Endometrial microvascular endothelial cells (primary cell): ENCODE results near the gene CABP2. TPM values are rescaled to one million over a fixed set of nuclear protein-coding genes. Genes with fewer than 3 reads are reported as not detected.
"Not testable (repeated sequence)": the region's sequence is repeated elsewhere in the genome, so short reads cannot be mapped to it uniquely, and the experiment has no call there.

ENCODE experiments used
- in situ Hi-C: cut with HindIII; loops from 2 replicates; pipeline ENCODE4 v1.10.0; 2017; ENCODE audit warnings: low sequenced_read_pairs, low pct_unique_long_range_greater_than_20kb; ENCODE audit errors: inconsistent ontology term
- total RNA-seq: library from RNA; depleted of rRNA; stranded (reverse); fragments of >200 nt; gene quantifications from one replicate; pipeline ENCODE4 v1.2.3, GENCODE V29; 2015; ENCODE audit errors: inconsistent ontology term

CABP2 gene
- not detected for total RNA-seq

DNA sequence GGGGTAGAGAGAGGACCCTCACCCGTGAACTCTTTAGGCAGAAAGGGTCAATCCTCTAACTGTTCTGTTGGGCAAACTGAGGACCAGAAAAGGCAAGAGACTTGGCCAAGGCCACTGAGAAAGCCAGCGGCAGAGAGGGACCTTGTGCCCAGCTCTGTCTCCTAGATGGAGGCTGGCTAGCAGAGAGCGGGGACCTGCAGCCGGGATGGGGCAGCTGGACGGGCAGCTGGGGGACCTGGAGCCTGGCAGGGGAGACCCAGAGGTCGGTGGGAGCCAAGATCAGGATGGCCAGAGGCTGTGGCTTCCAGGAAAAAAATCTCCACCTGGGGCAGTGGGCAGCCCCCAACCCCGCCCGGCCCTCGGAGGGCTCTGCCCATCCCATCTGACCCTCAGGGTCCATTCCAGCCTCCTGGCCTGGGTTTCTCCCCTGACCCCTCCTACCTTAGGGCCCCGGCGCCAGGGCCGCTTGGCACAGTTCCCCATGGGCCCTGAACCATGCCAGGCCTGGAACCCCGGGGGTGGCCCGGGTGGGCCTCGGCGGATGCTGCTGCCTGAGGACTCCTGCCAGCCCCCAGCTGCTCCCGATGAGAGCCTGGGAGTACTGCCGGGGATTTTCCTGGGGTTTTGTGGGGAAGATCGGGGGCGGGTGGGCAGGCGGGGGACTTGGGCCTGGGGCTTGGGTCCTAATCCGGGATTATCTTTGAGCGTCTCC is at the start of gene CABP2:
TSS of gene CABP2 (minus strand) at position 603 of the 712 bp plus-strand sequence. CDS start at position 483, 120 bp downstream.
- in situ Hi-C loops = no loop called here

DNA sequence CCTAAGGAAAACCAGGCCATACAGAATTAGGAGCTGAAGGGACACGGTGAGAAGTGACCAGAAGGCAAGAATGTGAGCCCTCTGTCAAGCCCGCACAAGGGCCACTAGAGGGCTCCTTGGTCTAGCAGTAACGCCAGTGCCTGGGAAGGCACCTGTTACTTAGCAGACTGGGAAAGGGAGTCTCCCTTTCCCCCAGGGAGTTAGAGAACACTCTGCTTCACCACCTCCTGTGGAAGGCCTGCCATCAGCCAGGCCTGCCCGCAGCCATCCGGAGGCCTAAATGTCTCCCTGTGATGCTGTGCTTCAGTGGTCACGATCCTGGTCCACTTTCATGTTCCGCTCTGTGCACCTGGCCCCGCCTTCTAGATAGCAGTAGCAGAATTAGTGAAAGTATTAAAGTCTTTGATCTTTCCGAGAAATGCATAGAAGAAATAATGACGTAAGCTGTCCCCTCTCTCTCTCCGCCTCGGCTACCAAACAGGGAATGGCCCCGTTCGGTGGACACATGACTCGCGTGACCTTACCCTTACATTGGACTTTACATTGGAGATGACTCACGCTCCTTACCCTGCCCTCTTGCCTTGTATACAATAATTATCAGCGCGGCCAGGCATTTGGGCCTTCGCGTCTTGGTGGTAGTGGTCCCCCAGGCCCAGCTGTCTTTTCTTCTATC is 49.6 kb upstream of the CABP2 start:
- in situ Hi-C loops = no loop called here

DNA sequence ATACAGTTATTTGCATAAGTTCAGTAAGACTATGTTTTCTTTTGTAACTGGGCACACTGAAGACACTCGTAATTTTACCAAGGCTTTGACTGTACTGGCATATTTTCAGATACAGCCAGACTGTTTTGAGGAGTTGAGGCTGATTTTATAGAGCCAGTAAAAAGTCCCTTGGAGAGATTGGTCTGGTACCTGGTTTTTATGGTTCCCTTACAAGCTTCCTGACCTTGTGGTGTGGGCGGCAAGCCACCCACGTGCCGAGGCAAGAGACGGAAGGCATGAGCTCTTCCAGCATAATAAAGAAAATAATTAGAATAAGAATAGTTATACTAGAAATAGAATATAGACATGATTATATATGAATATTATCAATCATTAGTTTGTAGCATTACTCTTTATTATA is 49.1 kb upstream of the CABP2 start:
- in situ Hi-C loops = no loop called here

DNA sequence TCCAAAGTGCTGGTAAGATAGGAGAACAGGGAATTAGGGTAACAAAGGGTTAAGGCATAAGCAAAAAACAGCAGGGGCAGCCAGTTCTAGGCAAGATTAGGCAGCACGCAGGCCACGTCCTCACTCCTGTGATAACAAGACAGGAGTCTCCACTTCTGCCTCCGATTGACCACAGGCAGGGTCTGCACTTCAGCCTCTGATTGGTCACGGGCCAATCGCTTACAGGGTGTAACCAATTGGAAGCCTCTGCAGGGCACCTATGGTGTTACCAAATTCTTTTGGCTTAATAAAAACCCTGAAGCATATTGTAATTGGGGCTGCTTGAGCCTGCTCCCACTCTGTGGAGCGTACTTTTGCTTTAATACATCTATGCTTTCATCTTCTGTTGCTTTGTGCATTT is 48.2 kb upstream of the CABP2 start:
- in situ Hi-C loops = no loop called here

DNA sequence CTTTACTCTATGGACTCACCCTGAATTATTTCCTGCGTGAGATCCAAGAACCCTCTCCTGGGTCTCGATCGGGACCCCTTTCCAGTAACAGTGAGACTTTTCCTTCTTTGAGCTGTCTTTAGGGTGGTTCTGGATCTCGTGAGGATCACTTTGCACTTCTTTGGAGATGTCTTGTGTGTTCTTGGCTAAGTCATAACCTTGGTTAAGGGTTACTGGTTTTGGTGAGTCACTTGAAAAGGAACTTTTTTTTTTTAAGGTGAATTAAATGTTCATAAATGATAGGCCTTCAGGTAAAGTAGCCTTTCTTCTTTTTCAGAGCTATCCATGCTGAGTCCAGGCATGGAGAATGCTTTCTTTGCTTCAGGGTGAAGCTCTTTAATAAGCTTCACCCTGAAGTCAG is 41.0 kb upstream of the CABP2 start:
- in situ Hi-C loops = no loop called here

DNA sequence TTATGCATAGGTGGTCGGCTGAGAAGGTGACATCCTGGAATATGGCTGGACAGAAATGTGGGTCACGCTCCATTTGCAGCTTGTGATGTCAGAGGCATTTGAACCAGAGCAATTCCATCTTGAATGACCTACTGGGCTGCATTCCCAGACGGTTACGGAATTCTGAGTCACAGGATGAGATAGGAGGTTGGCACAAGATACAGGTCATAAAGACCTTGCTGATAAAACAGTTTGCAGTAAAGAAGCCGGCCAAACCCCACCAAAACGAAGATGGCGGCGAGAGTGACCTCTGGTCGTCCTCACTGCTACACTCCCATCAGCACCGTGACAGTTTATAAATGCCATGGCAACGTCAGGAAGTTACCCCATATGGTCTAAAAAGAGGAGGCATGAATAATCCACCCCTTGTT is 40.5 kb upstream of the CABP2 start:
- in situ Hi-C loops = not testable (repeated sequence)

DNA sequence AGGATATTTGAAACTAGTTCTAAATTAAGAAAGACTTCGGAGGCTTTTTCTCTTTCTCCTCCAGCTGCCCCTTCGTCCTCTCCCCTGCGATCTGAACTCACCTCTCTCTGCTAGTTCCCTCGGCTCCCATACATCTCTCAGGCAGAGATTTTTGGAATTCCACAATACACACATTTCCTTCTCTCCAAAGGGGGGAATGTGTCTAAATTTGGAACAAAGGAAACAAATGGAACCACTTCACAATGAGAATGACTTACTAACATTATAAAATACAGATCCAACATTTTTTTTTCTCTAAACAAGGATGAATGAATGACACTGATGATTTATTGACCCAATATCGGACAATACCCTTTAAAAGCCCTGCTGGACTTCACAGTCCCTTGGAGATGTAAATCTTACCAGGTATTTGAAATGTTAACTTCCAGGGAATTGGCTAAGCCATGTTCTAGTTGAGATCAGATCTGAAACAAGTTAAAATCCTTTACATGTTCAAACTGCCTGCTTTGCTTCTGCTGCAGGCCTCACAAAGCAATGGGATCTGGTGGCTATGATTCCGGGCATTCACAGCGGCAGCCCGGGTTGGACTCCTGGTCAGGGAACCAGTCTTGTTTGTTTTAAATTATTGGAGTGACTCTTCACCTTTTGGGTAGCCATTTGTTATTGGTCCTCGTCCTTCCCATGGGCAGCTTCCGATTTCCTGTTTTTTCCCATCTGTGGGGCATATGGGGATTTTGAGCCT is 39.9 kb upstream of the CABP2 start:
- in situ Hi-C loops = no loop called here

DNA sequence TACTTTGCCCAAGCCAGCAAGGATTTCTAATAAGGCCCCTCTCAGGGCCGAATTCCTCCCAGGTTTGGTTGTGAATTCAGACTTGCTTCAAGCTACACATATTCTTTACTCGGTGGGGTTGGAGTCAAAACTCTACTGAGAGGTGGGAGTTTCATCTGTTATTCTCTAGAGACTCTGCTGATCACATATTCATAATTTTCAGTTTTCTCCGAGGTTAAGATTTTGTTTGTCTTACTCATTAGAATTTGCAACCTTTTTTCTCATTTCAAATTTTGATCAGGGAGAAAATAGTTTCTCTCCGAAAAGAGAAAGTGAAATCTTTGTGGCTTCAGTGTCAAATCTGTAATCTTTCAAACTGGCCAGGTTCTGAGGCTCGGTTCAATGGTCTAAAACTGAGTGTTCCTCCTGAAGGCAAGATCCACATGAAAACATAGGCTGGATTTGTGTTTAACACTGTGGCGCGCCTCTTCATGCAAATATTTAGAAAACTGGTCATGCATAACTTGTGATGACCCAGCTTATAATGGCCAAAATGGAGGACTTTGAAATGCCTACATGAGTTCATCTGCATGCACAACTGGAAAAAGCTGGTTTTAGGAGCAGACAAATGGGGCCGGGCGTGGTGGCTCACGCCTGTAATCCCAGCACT is 38.8 kb upstream of the CABP2 start:
- in situ Hi-C loops = no loop called here

DNA sequence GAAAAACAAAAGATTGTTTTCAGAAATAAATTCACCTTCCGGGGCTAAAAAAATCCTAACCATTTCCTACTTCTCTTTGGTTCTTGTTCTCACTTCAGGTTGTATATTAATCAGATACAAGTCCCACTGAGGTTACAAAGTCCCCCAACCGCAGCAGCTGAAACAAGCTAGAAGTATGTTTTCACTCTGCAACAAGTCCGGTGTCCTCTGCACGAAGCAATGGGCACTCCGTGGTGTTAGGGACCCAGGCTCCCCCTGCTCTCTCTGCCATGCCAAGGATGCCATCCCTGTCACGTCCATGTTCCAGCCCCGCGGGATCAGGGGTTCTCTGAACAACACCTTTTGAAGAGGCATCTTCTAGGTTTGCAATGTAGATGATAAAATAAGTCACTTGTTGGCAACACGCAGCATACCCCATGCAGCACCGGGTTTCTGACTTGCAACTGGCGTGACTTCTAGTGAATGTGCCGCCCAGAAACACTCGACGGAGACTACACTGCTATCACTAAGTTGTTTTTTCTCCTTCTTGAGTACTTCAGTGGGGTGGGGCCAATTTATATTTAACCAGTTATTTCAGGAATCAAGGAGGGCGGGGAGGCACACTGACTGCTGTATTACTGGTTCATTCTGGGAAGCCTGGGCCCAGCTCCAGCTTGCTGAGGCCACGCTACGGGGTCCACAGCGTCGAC is 35.0 kb upstream of the CABP2 start:
- in situ Hi-C loops = no loop called here

DNA sequence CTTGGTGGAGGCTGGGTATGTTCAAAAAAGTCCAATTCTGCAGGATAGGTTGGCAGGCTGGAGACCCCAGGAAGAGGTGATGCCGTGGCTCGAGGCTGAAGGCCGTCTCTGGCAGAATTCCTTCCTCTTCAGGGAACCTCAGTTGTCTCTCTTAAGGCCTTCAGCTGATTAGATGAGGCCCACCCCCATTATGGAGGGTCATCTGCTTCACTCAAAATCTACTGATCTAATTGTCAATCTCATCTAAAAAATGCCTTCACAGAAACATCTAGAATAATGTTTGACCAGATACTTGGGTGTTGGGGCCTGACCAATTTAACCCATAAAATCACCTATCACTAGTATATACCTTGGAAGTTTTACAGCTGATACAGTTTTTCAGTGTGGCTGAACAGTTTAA is 33.0 kb upstream of the CABP2 start:
- in situ Hi-C loops = no loop called here

DNA sequence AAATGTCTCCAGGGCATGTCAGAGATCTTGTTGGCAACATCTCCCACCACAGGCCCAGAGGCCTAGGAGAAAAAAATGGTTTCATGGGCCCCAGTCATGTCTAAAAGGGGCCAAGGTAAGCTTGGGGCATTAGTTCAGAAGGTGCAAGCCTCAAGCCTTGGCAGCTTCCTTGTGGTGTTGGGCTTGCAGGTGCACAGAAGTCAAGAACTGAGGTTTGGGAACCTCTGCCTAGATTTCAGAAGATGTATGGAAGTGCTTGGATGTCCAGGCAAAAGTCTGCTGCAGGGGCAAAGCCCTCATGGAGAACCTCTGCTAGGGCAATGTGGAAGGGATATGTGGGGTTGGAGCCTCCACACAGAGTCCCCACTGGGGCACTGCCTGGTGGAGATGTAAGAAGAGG is 28.5 kb upstream of the CABP2 start:
- in situ Hi-C loops = not testable (repeated sequence)

DNA sequence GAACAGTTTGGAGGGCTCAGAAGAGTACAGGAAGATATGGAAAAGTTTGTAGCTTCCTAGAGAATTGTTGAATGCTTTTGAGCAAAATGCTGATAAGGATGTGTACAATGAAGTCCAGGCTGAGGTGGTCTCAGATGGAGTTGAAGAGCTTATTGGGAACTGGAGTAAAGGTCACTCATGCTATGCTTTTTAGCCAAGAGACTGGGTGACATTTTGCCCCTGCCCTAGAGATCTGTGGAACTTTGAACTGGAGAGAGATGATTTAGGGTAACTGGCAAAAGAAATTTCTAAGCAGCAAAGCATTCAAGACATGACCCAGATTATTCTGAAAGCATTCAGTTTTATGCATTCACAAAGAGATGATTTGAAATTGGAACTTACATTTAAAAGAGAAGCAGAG is 27.9 kb upstream of the CABP2 start:
- in situ Hi-C loops = no loop called here

DNA sequence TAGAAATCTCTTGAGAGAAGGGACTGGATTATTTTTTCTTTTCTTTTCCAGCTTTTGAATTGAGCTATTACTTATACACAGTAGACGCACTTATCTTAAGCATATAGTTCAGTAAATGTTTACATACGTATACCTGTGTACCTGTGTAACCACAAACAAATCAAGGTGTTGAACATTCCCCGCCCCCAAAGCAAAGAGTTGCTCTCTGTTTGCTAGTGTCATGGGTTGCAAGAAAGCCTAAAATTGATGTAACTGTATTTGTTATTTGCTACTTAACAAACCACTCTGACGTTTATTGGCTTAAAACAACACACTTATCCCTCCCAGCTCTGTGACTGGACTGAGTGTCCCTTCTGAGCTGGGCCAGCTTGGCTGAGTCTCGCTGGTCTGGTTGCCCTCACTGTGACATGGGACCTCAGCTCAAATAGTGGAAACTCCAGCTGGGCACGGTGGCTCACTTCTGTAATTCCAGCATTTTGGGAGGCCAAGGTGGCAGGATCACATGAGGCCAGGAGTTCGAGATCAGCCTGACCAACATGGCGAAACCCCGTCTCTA is 25.4 kb upstream of the CABP2 start:
- in situ Hi-C loops = no loop called here

DNA sequence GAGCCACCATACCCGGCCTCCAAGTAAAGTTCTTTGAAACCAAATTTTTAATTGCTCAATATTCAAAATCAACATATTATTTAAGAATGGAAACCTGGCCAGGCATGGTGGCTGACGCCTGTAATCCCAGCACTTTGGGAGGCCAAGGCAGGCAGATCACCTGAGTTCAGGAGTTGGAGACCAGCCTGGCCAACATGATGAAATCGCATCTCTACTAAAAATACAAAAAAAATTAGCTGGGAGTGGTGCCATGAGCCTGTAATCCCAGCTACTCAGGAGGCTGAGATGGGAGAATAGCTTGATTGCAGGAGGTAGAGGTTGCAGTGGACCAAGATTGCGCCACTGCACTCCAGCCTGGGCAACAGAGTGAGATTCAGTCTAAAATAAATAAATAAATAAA is 24.9 kb upstream of the CABP2 start:
- in situ Hi-C loops = not testable (repeated sequence)

DNA sequence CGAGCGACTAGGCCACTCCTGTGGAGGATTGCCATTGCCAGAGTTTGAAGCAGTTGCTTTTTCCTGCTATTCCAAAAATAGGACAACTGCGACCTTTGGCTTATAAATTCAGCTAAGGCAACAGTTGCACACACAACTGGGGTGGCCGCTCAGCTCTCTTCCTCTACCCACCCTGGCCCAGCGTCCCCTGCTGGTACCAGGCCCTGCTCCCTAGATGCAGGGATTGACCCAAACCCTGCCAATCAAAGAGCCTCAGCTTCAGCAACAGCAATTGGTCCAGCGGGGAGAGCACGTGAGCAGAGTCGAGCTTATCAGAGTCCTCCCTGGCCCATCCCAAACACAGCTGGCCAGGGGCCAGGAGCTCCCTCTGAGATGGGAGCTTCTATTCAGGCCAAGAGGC is 22.0 kb upstream of the CABP2 start:
- in situ Hi-C loops = no loop called here

DNA sequence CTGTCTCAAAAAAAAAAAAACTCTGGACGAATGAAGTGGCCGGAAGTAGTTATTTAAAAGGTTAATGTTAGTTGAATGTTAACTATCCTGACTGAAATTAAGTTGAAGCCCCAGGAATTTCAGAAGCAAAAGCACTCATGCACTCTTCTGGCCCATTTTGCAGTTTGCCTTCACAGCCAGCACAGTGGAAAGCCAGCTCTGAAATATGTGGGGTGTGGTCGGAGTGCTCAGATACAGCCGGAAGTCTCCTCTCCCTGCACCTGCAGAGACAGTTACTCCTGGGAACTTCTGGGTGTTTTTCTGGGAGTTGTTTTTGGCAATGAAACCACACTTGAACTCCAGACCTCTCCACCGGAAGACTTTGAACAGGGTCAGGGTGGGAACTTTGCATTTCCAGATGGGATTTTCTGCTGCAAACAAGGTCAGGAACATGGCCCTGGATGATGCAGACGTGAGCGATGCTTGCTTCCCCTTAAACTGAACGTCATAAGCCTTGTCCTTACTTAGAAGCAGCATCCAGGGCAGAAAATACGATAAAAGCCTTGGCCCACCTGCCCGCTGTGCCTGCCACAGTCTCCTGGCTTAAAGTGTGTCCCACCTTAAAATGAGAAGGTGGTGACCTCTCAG is 21.5 kb upstream of the CABP2 start:
- in situ Hi-C loops = no loop called here

DNA sequence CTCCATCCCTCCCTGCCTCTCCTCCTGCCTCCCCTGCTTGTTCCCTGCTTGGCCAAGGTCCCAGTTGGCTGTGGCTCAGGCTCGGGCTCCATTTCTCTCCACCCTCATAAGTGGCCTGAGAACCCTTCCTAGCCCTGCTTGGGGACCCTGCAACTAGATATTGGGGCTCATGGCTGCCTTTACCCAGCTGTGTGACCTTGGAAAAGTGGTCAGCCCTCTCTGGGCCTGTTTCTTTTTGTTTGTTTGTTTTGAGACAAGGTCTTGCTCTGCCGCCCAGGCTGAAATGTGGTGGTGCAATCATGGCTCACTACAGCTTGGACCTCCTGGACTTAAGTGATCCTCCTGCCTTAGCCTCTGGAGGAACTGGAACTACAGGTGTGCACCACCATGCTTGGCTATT is 20.3 kb upstream of the CABP2 start:
- in situ Hi-C loops = no loop called here

DNA sequence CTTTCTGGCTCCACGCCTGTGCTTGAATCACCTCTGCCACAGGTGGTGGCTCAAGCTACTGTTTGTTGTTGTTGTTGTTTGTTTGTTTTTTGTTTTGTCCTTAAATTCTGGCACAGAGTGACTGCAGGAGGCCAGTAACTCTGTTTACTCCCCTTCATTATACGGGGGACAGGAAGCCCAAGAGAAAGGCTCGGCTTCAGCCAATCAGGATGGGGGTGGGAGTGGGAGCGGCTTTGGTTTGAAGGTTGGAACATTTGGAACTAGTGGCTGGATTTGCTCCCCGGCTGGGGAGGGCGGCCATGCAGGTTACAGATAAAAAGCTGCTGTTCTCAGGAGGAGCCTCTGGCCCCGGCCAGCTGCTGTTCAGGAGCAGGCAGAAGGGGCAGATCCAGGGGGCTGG is 19.7 kb upstream of the CABP2 start:
- in situ Hi-C loops = no loop called here
